ENCODE results near the gene DPEP3.

DPEP3 gene

GRCh38 chr16:67967958-67968399 lies 12.3 kb downstream of the DPEP3 start:
- FAIRE-seq: no peak
- DNase-seq (ENCODE audit: insufficient read length, low spot score): no peak

GRCh38 chr16:67967183-67967957 lies 12.9 kb downstream of the DPEP3 start:
- peak; percentile 96 for FAIRE-seq

GRCh38 chr16:67966549-67967182 lies 13.6 kb downstream of the DPEP3 start:
- DNase-seq (ENCODE audit: insufficient read length, low spot score) (peak; percentile 71), FAIRE-seq (peak; percentile 9)

More at GRCh38 chr16:67967183-67967957, 12.9 kb downstream of the DPEP3 start:
- DNase-seq (ENCODE audit: insufficient read length, low spot score): no peak

- DNase-seq (ENCODE audit: insufficient read length, low spot score) (peak; percentile 81), FAIRE-seq (peak; percentile 70)
These were observed 14.4 kb downstream of the DPEP3 start for GRCh38 chr16:67965668-67966548.

GRCh38 chr16:67964477-67965131 lies 15.7 kb downstream of the DPEP3 start:
- FAIRE-seq (no peak), DNase-seq (ENCODE audit: insufficient read length, low spot score) (no peak)

GRCh38 chr16:67963662-67964321 lies 16.5 kb downstream of the DPEP3 start:
- no peak for DNase-seq (ENCODE audit: insufficient read length, low spot score)
- FAIRE-seq: no peak

GRCh38 chr16:67963292-67963661 lies 17.0 kb downstream of the DPEP3 start:
- FAIRE-seq: no peak
- no peak for DNase-seq (ENCODE audit: insufficient read length, low spot score)

- FAIRE-seq (peak; percentile 20), DNase-seq (ENCODE audit: insufficient read length, low spot score) (no peak)
These were observed 18.2 kb downstream of the DPEP3 start for GRCh38 chr16:67962135-67962534.

GRCh38 chr16:67961551-67961957 lies 18.7 kb downstream of the DPEP3 start:
- DNase-seq (ENCODE audit: insufficient read length, low spot score) (no peak), FAIRE-seq (no peak)

GRCh38 chr16:67959536-67960329 lies 20.6 kb downstream of the DPEP3 start:
- FAIRE-seq (no peak), DNase-seq (ENCODE audit: insufficient read length, low spot score) (peak; percentile 66)

- no peak for FAIRE-seq
- no peak for DNase-seq (ENCODE audit: insufficient read length, low spot score)
These were observed 22.7 kb downstream of the DPEP3 start for GRCh38 chr16:67957622-67958021.

- no peak for DNase-seq (ENCODE audit: insufficient read length, low spot score)
- no peak for FAIRE-seq
These were observed 25.7 kb downstream of the DPEP3 start for GRCh38 chr16:67954421-67955196.

- no peak for DNase-seq (ENCODE audit: insufficient read length, low spot score)
- no peak for FAIRE-seq
These were observed 26.5 kb downstream of the DPEP3 start for GRCh38 chr16:67953641-67954375.

- FAIRE-seq: no peak
- no peak for DNase-seq (ENCODE audit: insufficient read length, low spot score)
These were observed 28.8 kb downstream of the DPEP3 start for GRCh38 chr16:67951485-67951884.

- no peak for DNase-seq (ENCODE audit: insufficient read length, low spot score)
- FAIRE-seq: no peak
These were observed 29.9 kb downstream of the DPEP3 start for GRCh38 chr16:67950335-67950843.

- DNase-seq (ENCODE audit: insufficient read length, low spot score) (no peak), FAIRE-seq (peak; percentile 40)
These were observed 30.7 kb downstream of the DPEP3 start for GRCh38 chr16:67949645-67950044.

- DNase-seq (ENCODE audit: insufficient read length, low spot score): no peak
- no peak for FAIRE-seq
These were observed 32.3 kb downstream of the DPEP3 start for GRCh38 chr16:67948015-67948414.

Data from HTR-8/SVneo (cell line).